ENCODE measurements around the gene LAMA2. TPM values are rescaled to one million over a fixed set of nuclear protein-coding genes. Genes with fewer than 3 reads are reported as not detected.

LAMA2 gene
- total RNA-seq, 1 donor from 2014 or later: 5.3 TPM

DNA sequence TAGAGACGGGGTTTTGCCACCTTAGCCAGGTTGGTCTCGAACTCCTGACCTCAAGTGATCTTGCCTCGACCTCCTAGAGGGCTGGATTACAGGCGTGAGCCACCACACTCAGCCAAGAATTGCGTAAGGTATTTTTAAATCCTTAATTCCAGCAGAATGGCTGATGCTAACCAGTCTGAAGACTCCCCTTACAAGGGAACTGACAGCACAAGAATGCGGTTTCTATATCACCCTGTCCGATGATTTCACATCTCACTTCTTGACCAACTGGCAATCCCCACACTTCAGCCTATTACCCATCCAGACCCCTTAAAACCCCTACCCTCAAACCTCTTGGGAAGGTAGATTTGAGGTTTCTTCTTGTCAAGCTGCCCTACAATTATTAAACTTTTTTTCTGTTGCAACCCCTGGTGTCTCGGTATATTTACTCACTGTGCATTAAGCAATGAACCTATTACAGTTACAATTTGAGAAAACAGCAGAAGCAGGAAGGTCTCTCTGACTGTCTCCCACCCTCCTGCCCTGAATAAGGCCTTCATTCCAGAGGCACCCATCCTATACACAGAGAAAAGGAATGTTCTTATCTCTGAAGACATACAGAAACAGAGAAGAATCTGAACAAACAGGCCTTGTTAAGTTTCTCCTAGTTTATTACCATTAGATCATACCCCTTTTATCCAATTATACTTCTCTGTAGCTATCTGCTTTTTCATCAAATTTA lies 662.1 kb downstream of the LAMA2 start:
- DNase-seq (ENCODE audit: low spot score) (no peak), ATAC-seq (no peak)

DNA sequence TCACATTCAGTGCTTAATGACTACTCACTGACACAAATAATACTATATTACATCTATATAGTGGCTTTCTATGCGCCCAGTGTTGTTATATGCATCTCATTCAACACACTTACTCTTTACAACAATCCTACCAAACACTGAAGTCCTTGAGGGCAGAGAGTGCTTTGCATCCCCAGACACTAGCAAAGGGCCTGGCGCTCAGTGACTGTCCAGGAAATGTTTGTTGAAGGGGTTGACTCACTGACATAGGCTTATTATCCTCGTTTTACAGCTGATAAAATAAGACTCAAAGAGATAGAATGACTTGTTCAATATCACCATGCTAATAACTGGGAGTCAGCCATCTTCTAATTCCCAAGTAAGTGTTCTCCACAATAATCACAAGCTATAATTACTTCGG lies 663.8 kb downstream of the LAMA2 start:
- no peak for ATAC-seq
- DNase-seq (ENCODE audit: low spot score): no peak

DNA sequence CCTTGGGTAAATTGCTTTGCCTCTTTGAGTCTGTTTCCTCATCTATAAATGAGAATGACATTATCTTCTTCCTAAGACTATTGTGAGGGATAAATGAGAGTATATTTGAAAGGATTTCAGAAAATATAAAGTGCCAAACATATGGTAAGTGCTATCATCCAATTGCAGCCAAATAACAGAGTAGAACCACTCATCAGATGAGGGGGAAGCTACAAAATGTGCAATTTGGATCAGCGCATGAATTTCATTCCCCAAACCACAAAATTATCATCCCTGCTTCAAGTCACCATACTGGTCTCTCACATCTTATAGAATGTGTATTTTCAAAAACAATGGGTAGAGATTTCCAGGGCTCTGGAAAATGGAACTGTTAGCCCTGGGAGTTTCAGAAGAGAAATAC lies 668.5 kb downstream of the LAMA2 start:
- DNase-seq (ENCODE audit: low spot score) (no peak), ATAC-seq (no peak)

DNA sequence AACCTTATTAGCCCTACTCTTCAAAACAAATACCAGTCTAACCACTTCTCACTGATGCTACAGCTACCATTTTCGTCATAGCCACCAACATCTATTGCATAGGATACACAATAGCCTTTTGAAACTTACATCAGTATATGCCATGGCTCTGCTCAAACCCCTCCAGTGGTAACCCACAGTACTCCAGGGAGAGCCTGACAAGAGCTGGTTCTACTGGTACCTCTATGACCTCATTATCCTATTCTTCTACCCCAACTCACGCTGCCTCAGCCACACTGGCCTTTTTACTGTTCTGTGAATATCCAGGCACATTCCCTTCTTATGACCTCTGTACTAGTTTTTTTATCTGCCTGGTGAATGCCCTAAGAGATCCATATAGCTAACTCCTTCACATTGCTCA lies 669.5 kb downstream of the LAMA2 start:
- DNase-seq (ENCODE audit: low spot score) (no peak), ATAC-seq (no peak)

DNA sequence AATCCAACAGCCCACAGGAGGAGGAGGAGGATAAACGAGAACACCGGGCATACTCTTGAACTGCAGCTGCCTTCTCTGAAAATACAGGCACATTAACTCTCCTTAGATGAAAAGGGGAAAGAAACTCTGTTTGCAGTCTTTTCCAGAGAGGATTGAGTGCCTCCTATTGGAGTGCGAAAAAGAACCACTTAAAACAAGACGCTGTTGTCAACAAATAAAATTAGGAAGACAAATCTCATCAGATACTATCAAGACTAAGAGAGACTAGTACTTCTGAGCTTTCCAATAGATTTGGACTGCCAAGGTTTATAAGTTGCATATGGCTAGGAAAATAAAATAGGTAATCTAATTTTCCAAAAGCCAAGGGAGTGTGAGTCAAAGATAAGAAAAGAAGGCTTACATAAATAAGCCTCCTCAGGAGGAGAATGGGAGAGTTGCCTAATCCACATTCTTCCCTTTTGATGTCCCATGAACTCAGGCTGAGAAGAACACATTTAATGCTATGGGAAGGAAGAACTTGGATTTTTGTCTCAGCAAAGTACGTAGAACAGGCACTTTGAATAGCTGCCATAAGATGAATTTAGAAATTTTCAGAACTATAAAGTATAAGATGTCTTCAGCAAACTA lies 672.4 kb downstream of the LAMA2 start:
- DNase-seq (ENCODE audit: low spot score): no peak
- no peak for ATAC-seq

DNA sequence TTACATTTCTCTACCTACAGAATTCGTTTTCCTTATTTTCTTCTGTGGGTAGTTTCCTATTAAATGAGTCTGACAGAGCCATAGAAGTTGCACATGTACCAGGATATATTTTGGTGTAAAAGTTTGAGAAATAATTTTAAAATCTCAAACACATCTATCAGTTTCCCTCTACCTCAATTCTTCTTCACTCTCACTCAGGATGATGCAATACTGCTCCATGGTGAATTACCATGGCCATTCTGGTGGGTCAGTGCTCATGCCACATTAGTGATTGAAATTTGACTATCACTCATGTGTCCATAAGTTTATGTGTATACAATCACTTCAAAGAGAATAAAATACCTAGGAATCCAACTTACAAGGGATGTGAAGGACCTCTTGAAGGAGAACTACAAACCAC lies 675.3 kb downstream of the LAMA2 start:
- no peak for DNase-seq (ENCODE audit: low spot score)
- no peak for ATAC-seq

DNA sequence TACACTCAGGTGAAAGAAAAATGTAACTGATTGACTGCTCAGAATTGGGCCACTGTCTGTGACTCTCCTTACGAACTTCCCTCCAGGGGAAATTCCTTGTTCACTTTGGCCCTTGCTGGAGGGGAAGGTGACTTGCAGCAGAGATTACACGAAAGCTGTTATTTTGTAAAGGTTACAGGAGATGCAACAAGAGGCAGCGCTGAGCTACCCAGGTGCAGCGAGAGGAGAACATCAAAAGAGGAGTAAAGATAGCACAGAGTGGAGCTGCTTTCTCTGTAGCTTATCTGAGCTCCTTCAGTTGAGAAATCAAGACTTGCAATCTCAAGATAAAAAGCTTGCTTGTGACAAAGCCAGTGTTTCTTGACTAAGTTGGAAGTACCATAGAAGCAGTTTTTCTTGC lies 682.4 kb downstream of the LAMA2 start:
- no peak for DNase-seq (ENCODE audit: low spot score)
- no peak for ATAC-seq

DNA sequence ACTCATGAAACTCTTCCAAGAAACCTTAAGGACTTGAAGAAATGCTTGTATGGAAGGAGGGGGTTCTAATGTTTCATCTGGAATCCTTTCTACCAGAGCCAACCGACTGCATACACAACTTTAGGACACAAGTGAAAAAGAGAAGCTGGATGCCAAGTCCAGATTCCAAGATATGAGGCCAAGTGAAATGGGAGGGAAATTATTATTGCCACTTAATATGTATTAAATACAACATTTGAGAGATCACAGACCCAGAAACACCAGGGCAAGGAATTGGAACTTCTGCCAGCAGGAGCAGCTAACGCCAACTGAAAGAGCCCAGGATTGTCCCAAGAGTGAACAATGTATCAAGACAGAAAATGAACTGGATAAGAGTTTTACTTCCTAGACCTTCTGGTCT lies 682.9 kb downstream of the LAMA2 start:
- ATAC-seq (no peak), DNase-seq (ENCODE audit: low spot score) (no peak)
